ENCODE measurements around the gene ZNF165. TPM values are rescaled to one million over a fixed set of nuclear protein-coding genes. Genes with fewer than 3 reads are reported as not detected.
"Not testable (repeated sequence)": the region's sequence is repeated elsewhere in the genome, so short reads cannot be mapped to it uniquely, and the experiment has no call there.

Gene ZNF165
- total RNA-seq, 4 donors from 2014 or later = 0.30 to 2.2 (median 0.43) TPM

GRCh38 chr6:28090917-28091586 is 10.7 kb downstream of the ZNF165 start:
- TF ChIP-seq CTCF (IDR thresholded peaks at IDR 0.05) (no peak), EP300 (IDR thresholded peaks at IDR 0.05) (no peak), POLR2A (IDR thresholded peaks at IDR 0.05) (no peak)
- WGBS, 2 donors = 11 to 22% methylated on average over 25 to 28 of the region's 33 CpGs
- Histone ChIP-seq H3K4me1 (no peaks in the 10 kb centered on the region), H3K27me3 (no peaks in the 10 kb centered on the region), H3K36me3 (peaks cover 0 to 47% (median 6%) of the 10 kb centered on the region in 3 donors), H3K4me3 (peak overlapping the region in 2 of 4 donors; percentile 12 to 36), H3K27ac (no peak overlapping the region), H3K9me3 (peaks cover 0 to 16% (median 0%) of the 10 kb centered on the region in 4 donors)
- no peak for DNase-seq (ENCODE audit: low spot score in 2 of 2)

- DNase-seq (ENCODE audit: low spot score in 2 of 2); H3K36me3 ChIP-seq; H3K27me3 ChIP-seq; H3K9me3 ChIP-seq; H3K4me3 ChIP-seq; H3K27ac ChIP-seq: not testable (repeated sequence)
- peaks cover 0 to 10% (median 0%) of the 10 kb centered on the region in 4 donors for H3K4me1 ChIP-seq
- WGBS, 2 donors = 80 to 85% methylated on average over 7 of the region's 7 CpGs
These were observed 21.9 kb downstream of the ZNF165 start for GRCh38 chr6:28102222-28102621.

- not testable (repeated sequence) for DNase-seq (ENCODE audit: low spot score in 2 of 2); H3K9me3 ChIP-seq; H3K4me3 ChIP-seq; H3K36me3 ChIP-seq; H3K27ac ChIP-seq; H3K27me3 ChIP-seq
- H3K4me1 ChIP-seq = peaks cover 0 to 10% (median 0%) of the 10 kb centered on the region in 4 donors
These were observed 22.3 kb downstream of the ZNF165 start for GRCh38 chr6:28102699-28103098.

GRCh38 chr6:28104392-28105244 is 24.2 kb downstream of the ZNF165 start:
- Histone ChIP-seq H3K27ac (peak overlapping the region; percentile 75 to 93 (median 86)), H3K4me1 (peaks cover 0 to 10% (median 0%) of the 10 kb centered on the region in 4 donors), H3K9me3 (no peaks in the 10 kb centered on the region), H3K4me3 (peak overlapping the region; percentile 72 to 91 (median 80)), H3K27me3 (peaks cover 0 to 5% of the 10 kb centered on the region in 2 donors), H3K36me3 (no peaks in the 10 kb centered on the region)
- TF ChIP-seq CTCF (IDR thresholded peaks at IDR 0.05) (peak; percentile 75 to 87 (median 81)), EP300 (IDR thresholded peaks at IDR 0.05) (peak in 1 of 2 donors; percentile 83), POLR2A (IDR thresholded peaks at IDR 0.05) (peak; percentile 40 to 57)
- peak; percentile 57 to 63 for DNase-seq (ENCODE audit: low spot score in 2 of 2)
- 1 to 4% methylated on average over 20 to 51 of the region's 54 CpGs for WGBS, 2 donors

GRCh38 chr6:28105245-28105639 is 24.9 kb downstream of the ZNF165 start:
- DNase-seq (ENCODE audit: low spot score in 2 of 2) = no peak
- WGBS, 2 donors = 23% methylated on average over 5 of the region's 5 CpGs
- no peaks in the 10 kb centered on the region for H3K36me3 ChIP-seq
- H3K27ac ChIP-seq = peak overlapping the region; percentile 75 to 93 (median 86)
- H3K9me3 ChIP-seq = no peaks in the 10 kb centered on the region
- peaks cover 0 to 10% (median 0%) of the 10 kb centered on the region in 4 donors for H3K4me1 ChIP-seq
- peaks cover 0 to 5% of the 10 kb centered on the region in 2 donors for H3K27me3 ChIP-seq
- peak overlapping the region; percentile 72 to 91 (median 80) for H3K4me3 ChIP-seq
- TF ChIP-seq CTCF (IDR thresholded peaks at IDR 0.05) (no peak), EP300 (IDR thresholded peaks at IDR 0.05) (no peak), POLR2A (IDR thresholded peaks at IDR 0.05) (no peak)

- no peak overlapping the region for H3K4me3 ChIP-seq
- peaks cover 0 to 5% of the 10 kb centered on the region in 2 donors for H3K27me3 ChIP-seq
- no peaks in the 10 kb centered on the region for H3K9me3 ChIP-seq
- peaks cover 0 to 10% (median 0%) of the 10 kb centered on the region in 4 donors for H3K4me1 ChIP-seq
- TF ChIP-seq CTCF (IDR thresholded peaks at IDR 0.05) (no peak), POLR2A (IDR thresholded peaks at IDR 0.05) (no peak), EP300 (IDR thresholded peaks at IDR 0.05) (no peak)
- WGBS, 2 donors = 59 to 61% methylated on average over 3 of the region's 3 CpGs
- DNase-seq (ENCODE audit: low spot score in 2 of 2) = no peak
- no peaks in the 10 kb centered on the region for H3K36me3 ChIP-seq
- no peak overlapping the region for H3K27ac ChIP-seq
These were observed 27.1 kb downstream of the ZNF165 start for GRCh38 chr6:28107506-28107905.
